Measurements from ENCODE around the gene GPA33.

Gene GPA33

DNA sequence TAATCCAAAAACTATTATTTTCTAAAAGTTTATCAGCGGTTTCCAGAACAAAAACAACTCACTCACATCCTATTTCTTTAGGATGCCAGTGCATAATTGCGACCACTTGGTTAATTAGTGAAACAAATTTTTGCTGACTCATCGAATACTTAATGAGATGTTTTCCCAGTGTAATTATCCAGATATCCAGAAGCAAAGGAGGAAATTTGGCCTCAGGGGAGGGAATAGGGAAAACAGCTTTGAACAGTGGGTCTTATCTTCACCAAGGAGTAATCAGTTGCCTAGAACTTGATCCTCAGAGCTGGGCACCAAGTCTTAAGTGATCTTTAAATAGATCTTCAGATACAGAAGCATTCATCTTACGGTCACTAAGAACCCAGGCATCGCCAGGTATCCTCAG, 28.0 kb upstream of the GPA33 start:
- in situ Hi-C loops (cut with MboI; ENCODE audit: low sequenced_read_pairs): no loop called here

DNA sequence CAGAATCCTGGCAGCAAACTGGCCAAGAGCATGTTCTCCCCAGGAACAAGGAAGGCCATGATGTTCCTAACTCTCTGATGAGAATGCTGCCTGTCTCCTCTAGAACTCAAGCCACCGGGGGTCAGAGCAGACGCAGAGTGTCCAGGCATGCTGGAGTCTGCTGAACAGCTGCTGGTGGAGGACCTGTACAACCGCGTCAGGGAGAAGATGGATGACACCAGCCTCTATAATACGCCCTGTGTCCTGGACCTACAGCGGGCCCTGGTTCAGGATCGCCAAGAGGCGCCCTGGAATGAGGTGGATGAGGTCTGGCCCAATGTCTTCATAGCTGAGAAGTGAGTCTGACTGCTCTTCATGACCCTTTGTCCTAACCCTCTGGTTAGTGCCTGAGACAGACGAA, 27.0 kb upstream of the GPA33 start:
- in situ Hi-C loops (cut with MboI; ENCODE audit: low sequenced_read_pairs): no loop called here

DNA sequence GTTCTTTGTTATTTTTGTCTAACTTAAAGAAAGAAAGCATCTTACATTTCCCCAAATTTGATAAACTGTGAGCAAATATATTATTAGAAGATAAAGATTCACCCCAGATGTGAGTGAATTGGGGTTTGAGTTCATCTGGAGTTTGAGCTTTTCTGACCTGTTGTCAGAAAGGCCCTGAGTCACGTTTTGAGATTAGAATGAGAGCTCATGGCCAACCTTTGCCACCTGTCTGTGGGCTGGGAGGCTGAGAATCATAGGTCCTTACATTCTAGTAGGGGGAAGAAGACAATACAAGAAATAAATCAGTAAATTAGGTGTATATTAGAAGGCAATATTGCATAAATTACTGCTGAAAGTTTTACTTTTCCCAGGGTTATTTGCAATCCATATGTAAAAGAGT, 26.0 kb upstream of the GPA33 start:
- in situ Hi-C loops (cut with MboI; ENCODE audit: low sequenced_read_pairs): no loop called here

DNA sequence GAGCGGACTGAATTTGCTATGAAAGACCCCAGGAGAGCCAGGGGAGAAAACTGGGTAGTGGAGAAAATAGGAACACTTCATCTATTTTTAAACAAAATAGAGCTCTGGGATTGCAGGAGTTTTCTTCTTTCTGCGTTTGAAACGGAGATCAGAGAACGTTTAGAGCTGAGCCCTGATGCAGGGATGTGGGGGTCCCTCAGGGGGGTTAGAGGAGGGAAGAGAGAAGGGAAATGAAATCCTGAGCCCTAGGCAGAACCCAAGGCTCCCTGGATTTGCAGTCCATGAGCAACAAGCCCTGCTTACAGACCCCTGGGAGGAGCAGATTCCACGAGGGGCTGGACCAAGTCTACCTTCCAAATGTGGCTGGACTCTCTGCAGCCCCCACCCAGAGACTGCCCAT, 25.5 kb upstream of the GPA33 start:
- in situ Hi-C loops (cut with MboI; ENCODE audit: low sequenced_read_pairs): no loop called here

DNA sequence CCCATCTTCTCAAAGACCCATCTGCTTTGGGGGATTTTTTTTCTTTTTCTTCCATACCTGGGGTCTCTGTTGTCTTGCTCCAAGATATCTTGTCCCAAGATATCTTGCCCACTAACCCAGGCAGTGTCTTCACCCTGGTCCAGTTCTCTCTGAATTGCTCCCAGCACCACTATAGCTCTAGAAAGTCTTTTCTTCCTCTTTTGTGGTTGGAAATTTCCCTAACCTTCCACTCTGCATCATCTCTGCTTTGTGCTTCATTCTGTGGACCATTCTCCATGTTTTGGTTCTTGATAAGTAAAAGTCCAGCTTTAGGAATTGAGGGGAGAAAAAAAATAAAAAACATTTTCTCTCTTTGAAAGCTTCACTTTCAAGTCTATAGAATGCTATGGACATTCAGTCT, 24.5 kb upstream of the GPA33 start:
- in situ Hi-C loops (cut with MboI; ENCODE audit: low sequenced_read_pairs): no loop called here

DNA sequence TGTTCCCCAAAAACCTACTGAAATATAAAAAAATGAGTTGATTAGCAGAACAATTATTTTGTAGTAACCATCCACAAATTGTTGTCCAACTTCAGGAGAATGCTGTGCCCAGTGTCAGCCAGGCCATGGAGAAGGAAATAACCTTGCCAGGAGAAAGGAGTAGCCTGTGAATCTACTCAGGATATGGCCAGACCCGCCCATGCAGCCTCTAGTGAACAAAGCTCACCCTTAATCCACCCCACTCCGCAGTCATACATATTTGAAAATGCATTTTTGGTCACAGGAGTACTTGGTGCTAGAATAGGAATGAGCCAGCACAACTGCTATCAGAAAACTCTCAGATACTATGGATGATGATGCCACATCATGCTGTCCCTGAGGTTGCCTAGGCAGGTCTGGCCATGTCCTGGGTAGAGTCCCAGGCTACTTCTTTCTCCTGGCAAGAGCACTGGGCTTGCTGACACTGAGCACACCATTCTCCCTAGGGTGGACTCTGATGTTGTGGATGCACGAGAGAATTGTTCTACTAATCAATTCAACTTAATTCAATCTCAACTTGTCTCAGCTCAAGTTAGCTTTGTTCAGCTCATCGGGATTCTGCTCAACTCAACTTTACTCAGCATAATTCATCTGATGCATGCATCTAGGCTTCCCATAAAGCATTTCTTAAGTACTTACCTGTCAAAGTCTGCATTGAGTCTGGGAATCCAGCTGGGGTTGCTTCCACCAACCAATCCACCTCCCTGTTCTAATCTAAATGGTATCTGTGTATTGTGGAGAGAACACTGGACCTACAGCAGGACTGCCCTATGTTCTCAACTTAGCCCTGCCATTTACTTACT, 21.9 kb upstream of the GPA33 start:
- in situ Hi-C loops (cut with MboI; ENCODE audit: low sequenced_read_pairs): no loop called here

DNA sequence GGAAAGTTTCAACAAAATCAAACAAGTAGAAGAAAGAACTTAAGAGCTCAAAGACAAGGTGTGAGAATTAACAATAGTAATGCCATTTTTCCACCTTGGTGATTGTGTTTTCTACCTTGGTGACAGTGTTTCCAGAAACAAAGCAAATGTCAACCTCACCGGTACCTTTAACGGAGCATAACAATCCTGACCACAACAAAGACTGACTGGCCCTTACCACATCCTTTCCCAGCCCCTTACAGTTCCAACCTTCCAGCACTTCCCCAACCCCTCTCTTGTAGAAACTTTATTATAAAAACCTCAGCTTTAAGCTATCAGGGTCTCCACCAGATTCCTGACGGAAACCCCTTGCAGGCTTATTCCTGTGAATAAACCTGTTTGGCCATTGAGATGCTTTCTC, 20.4 kb upstream of the GPA33 start:
- in situ Hi-C loops (cut with MboI; ENCODE audit: low sequenced_read_pairs): no loop called here

DNA sequence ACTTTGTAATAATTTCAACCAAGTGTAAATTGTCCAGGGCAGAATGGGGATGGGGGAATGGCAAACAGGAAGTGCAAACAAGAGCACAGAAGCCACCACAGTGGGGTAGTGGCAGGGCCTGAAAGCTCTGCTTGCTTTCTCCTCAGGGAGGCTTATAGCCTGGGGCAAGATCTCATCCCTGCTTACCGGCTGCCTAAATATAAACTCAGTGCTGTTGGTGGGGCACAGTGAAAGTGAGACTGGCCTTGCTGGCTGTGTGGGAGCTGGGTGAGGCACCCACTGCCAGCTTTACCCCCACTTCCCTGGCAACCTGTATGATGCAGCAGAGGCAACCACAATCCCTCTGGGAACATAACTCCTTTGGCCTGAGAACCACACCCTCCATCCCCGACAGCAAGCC, 18.9 kb upstream of the GPA33 start:
- in situ Hi-C loops (cut with MboI; ENCODE audit: low sequenced_read_pairs): no loop called here

DNA sequence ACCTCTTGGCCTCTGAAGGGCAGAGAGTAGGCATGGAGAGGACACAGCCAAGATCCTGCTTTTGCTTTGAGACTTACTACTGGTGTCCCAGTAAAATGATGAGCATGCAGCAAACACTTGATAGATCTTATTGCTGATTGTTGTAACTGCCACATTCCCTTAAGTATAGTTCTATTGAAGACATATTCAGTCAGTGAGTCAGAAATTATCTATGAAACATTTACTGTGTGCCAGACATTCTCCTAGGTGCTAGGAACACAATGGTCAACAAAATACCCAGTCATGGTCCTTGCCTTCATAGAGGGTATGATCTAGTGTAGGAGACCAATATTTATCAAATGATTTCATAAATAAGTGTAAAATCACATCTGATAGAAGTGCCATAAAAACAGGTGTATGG, 17.3 kb upstream of the GPA33 start:
- in situ Hi-C loops (cut with MboI; ENCODE audit: low sequenced_read_pairs): no loop called here

DNA sequence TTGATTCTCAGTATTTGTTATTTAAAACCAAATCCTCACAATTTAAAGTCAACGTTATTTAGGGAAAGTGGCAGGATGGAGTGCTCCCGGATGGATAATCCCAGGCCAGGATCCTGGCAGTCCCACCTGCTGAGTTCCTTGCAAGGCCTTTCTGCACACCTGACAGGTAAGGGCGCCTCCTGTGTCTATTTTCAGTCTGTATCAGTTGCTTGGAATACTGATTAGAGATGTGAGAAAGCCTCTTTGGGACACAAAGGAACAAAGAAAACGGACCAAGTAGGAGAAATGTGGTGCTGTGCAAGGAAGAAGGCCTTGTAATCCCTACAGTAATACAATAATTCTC, 15.9 kb upstream of the GPA33 start:
- in situ Hi-C loops (cut with MboI; ENCODE audit: low sequenced_read_pairs): no loop called here

DNA sequence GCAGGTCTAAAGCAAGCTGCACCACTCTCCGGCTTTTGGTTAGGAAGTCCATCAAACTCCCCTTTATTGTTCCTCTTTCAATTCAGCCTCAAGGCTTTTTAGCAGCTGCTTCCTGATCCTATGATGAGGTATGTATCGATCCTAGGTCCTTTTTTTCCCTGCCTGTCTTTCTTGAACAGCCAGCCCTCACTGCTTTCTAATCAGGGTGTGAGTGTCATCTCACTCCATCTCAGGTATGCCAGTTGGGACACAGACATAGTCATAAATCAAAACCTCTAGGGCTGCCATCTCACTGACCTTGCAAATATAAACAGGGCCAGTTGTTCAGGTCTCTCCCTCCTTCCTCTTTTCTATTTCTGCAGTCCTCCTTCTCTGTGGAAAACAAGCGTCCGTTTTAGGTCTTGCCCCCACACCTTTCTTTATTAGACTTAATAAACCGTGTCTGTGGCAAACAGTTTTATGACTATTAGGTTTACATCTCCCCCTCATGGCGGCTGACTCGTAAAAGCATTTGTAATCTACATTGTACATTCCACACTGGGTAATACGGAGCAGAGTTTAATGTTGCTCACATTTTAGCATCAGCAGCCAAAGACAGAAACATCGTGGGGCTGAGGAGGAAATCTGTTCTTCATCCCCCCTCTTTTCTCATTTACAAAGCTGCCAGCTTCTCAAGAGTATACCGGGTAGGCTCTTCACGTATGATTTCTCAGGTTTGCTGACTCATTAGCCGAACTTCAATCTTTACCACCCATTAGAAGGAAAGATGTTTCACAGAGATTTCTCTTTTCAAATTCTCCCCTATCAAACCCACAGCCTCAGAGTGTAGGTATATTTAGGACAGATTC, 15.3 kb upstream of the GPA33 start:
- in situ Hi-C loops (cut with MboI; ENCODE audit: low sequenced_read_pairs): no loop called here

DNA sequence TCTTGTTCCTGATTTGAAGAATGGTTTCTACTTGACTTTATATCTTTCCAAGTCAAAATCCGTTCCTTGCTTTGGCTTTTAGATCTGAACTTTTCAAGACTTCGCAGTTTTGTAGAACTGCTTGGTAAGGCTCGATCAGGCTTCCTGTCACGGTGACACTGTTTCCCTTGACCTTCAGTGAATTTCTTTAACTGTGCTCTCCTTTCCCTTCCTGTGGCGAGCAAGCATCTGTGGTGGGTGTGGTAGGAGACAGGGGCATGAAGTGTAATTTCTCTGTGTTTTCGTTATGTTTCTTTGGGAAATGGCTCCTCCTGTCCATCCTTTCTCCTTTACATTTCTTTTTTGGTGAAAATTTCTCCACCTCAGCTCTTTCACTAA, 14.1 kb upstream of the GPA33 start:
- in situ Hi-C loops (cut with MboI; ENCODE audit: low sequenced_read_pairs): no loop called here

DNA sequence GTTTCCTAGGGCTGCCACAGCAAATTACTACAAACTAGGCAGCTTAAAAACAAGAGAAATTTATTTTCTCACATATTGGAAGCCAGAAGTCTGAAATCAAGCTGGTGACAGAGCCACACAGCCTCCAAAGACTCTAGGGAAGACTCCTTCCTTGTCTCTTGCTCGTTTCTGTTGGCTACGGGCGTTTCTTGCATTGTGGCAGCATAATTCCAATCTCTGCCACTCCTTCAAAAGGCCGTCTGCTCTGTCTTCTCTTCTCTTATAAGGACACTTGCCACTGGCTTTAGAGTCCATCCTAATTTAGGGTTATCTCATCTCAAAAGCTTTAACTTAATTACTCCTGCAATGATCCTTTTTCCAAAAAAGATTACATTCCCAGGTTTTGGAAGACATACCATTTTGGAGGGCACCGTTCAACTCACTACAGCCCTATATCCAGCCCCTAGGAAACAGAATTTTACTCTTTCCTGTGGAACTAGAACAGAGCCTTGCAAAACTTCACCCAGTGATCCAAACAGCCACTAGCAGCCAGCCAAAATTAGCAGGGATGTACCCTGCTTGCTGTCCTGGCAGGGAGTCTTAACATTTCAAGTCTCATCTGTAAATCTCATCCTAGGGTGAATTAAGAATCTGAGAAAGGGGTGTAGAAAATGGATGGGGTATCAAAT, 12.9 kb upstream of the GPA33 start:
- in situ Hi-C loops (cut with MboI; ENCODE audit: low sequenced_read_pairs): no loop called here

DNA sequence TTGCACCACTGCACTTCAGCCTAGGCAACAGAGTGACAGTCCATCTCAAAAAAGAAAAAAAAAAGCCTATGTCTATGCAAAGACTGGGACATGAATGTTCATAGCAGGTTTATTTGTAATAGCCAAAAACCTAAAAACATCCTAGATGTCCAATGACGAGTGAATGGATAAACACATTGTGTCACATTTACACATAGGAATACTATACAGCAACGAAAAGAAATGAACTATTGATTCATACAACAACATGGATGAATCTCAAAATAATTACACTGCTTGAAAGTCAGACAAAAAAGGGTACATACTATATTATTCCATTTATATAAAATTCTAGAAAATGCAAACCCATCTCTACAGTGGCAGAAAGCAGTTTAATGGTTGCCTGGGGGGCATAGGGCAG, 11.6 kb upstream of the GPA33 start:
- in situ Hi-C loops (cut with MboI; ENCODE audit: low sequenced_read_pairs): no loop called here

DNA sequence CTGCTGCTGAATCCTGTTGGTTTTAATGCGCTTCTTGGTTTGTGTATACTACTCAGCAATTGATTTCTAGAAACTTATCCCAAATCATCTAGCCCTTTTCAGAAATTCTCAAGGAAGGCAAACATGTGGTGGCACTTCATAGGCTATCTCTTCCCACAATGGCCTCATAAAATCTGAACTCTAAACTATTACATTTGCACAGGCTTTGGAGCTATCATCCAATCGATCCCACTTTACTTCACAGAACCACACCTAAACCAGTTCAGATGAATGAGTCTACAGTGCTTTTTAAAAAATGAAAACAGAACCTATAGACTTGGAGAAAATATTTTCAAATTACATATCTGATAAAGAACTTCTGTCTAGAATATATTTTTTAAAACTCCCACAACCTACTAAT, 10.6 kb upstream of the GPA33 start:
- in situ Hi-C loops (cut with MboI; ENCODE audit: low sequenced_read_pairs): no loop called here

DNA sequence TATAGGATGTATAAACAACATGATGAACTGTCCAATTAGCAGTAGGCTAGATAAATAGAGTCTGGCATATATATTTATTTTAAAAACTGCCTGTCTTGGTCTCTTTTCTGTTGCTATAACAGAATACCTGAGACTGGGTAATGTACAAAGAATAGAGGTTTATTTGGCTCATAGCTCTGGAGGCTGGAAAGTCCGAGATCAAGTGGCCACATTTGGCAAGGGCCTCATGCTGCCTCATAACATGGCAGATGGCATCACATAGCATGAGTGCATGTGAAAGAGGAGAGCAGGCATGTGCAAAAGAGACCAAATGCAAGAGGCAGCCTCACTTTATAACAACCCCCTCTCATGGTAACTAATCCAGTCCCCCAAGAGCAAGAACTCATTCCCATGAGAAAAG, 9.7 kb upstream of the GPA33 start:
- in situ Hi-C loops (cut with MboI; ENCODE audit: low sequenced_read_pairs): no loop called here

DNA sequence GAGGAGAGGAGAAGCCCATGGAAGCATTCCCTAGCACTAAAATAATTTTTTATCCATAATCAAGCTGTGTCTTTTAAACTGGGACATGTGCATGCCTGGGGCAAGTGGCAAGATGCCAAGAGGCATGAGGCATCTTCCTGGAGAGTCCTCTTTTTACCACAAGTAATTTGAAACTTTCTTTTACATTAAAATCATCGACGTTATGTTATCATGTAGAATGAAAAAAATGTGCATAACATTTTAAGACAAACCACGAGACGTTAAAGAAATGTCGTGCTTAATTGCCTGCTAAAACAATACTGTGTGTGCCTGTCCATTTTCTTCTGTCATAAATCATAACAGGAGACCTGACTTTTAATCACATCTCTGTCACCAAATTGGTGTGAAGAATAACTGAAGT, 5.2 kb upstream of the GPA33 start:
- in situ Hi-C loops (cut with MboI; ENCODE audit: low sequenced_read_pairs): no loop called here

DNA sequence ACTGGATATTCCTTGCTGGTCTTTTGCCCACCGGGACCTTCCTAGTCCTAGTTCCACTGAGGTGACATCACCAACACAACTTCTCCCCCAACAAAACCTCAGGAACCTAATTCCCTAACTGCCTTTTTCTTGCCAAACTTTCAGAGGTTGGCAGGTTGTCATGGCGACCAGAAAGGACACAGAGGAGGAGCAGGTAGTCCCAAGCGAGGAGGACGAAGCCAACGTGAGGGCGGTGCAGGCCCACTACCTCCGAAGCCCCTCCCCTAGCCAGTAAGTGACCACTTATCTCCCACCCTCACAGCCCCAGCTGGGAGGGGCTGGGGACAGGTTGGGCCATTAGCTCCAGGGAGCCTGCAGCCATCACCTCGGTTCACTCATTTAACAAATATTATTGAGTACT, 4.5 kb upstream of the GPA33 start:
- in situ Hi-C loops (cut with MboI; ENCODE audit: low sequenced_read_pairs): no loop called here

DNA sequence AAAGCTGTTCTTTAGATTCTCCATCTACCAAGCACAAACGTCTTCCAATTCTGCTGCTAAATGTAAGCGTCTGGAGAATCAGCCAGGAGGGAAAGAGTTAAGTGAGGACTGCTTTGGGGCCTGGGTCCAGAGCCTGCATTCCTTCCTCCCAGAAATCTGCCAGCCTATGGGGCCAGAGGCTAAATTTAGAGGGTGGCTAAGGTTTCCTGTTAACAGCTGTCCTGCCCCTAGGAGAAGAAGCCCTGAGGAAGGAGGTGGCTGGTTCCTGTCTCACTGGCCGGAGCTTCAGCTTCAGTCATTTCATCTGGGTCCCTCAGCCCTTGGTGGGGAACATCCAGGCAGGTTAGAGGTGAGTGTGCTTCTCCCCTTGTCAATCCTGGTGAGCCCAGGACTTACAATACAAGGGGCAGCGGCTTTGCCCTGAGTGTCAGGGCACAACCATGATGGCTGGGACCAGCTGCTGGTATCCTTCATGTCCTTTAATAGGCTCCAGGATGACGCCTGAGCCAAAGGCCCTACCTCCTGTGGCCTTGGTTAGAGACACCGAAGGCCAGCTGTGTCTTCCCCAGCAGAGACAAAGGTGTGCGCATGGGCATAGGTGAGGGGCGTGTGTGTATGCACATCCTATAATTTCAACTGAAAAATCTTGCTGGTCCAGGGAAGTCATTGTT, 3.8 kb upstream of the GPA33 start, which contains the start of gene STYXL2:
Gene STYXL2 (plus strand): TSS at position 230 of the 671 bp plus-strand sequence. CDS start 775 bp downstream, outside the sequence.
- in situ Hi-C loops (cut with MboI; ENCODE audit: low sequenced_read_pairs): no loop called here

DNA sequence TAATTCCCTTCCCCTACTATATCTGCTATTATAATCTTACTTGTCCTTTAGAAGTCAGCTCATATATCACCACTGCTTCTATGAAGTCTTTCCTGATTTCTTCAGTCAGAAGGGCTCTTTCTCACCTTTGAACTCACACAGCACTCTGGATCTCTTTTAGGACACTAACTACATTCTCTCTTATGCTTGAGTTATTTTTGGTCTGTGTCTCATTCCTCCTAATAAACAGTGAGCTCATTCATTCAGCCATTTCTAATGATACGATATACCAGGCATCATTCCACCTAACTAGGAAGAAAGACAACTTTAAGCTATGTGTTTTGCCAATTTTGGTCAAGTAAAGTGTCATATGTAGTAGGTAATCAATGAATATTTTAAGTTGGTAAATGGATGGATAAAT, 2.5 kb upstream of the GPA33 start:
- in situ Hi-C loops (cut with MboI; ENCODE audit: low sequenced_read_pairs): no loop called here

DNA sequence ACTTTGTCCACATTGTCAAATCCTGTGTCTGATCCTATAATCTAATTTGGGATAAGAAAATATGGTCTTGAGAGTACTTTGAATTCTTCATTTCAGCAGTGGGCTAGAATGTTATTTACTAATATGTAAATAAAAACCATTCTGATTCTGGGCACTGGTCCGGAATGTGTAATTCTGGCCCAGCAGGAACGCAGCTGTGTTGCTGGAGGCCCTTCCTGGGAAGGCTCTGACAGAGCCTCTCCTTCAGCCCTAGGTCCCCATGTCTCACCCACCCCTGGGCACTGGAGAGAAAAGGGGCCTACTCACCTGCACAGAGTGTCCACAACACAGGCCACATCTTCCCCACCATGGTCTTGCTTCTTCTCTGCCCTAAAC, 251 bp downstream of the GPA33 start:
- in situ Hi-C loops (cut with MboI; ENCODE audit: low sequenced_read_pairs): no loop called here

Measured in hTERT RPE-1 (cell line).